SK-N-MC (cell line): ENCODE data around the gene PRICKLE1.

Experiments
- EZH2 ChIP-seq: fragments of 200-600 bp; sonication (generic); IDR thresholded peaks from one replicate; pipeline ENCODE4 v1.6.1; 2017; ENCODE audit warnings: antibody characterized with exemption
- FOXP2 ChIP-seq: optimal IDR thresholded peaks from 2 replicates; pipeline ENCODE3; 2011; ENCODE audit warnings: mild to moderate bottlenecking, moderate library complexity; ENCODE audit not compliant: insufficient read depth; ENCODE audit errors: extremely low read length, control extremely low read depth
- POLR2AphosphoS5 ChIP-seq: IDR thresholded peaks from 2 replicates; pipeline ENCODE4 v1.6.1; 2012; ENCODE audit warnings: mild to moderate bottlenecking, low read depth, low read length, borderline replicate concordance

DNA sequence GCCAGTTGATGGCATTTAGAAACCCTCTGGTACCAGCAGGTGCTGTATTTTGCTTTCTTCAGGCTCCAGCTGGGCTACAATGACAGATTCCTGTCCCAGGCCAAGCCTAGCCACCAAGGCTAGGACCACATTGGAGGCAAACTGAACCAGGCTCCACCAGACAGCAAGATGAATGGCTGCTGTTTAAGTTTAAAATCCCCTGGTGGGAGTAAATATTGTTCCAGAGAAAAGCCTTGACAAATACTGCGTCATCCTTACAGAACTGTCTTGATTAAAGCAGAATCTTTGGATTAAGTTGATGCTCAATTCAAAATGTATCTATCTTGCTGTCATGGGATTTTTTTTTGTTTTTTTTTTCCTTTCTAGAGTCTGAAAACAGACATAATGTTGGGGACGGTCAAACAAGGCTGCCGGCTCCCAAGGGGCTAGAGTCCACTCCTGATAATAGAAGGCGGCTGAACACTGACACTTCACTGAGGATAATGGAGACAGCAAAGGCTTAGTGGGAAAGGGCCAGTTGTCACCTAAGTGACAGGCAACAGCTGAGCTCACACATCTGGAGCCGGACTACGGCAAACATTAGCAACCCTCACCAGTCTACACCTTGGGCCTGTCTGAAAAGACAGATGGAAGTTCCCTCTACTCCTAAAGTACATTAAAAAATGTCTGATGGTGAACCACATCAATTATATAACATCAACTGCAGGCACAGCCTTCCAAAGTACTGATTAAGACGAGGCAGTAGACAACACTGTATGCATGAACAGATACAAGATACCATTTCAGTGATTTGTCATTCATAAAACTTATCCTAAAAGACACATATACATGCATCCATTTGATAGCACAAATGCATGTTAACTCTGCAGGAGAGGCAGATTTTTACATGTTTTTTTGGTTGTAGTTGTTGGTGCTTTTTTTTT lies 1.7 kb downstream of the PRICKLE1 start:
- TF ChIP-seq EZH2 (no peak), POLR2AphosphoS5 (no peak), FOXP2 (no peak)
